T-cell (primary cell): ENCODE results near the gene RAB3A. TPM values are rescaled to one million over a fixed set of nuclear protein-coding genes. Genes with fewer than 3 reads are reported as not detected.

Experiments
- ATAC-seq, 4 experiments: fragments of 200-7000 bp in 3 of 4; fragments of 150-1000 bp in 1 of 4; cut with Tn5 transposase; replicated peaks in 1 of 4; 1 replicate in 3 of 4; 2 replicates in 1 of 4; pipeline ENCODE4 v1.10.0; 2021; ENCODE audit warnings: moderate library complexity in 3 of 4, mild to moderate bottlenecking in 2 of 4, moderate number of reproducible peaks in 1 of 4
- CTCF ChIA-PET, 2 donors: fragments of 300-600 bp; sonication (Branson Sonifier 250); formaldehyde crosslinking; loops; one replicate each; lab custom pipeline; 2022; ENCODE audit warnings: antibody characterized with exemption in 2 of 2; lab: Charles Lee
- POLR2A ChIA-PET, 2 donors: fragments of 300-600 bp; sonication (Branson Sonifier 250); formaldehyde crosslinking; loops; one replicate each; lab custom pipeline; 2022; ENCODE audit warnings: antibody characterized with exemption in 2 of 2; lab: Charles Lee
- DNase-seq, 35 experiments: peaks; one replicate each; pipeline versions ENCODE4 v3.0.0 to v3.0.0-alpha.2; 2013 to 2023
- H3K27ac ChIP-seq: one replicate; pipeline ENCODE4 v1.5.1; 2013; ENCODE audit warnings: low read length
- H3K27me3 ChIP-seq, 2 experiments: replicated peaks in 1 of 2; 1 replicate in 1 of 2; 2 replicates in 1 of 2; pipeline versions ENCODE4 v1.6.1 to v1.7.0; 2013; ENCODE audit warnings: low read length in 1 of 2, mixed read lengths in 1 of 2; ENCODE audit not compliant: control insufficient read depth in 2 of 2, insufficient read depth in 2 of 2; ENCODE audit errors: extremely low read depth in 1 of 2
- H3K36me3 ChIP-seq, 2 donors: 1 replicate in 1 of 2; 2 replicates in 1 of 2; pipeline versions ENCODE4 v1.6.1 to v1.7.0; 2013; ENCODE audit warnings: low read length in 1 of 2; ENCODE audit not compliant: control insufficient read depth in 2 of 2, insufficient read depth in 1 of 2; ENCODE audit errors: extremely low read depth in 1 of 2
- H3K4me1 ChIP-seq, 2 experiments: 1 replicate in 1 of 2; 2 replicates in 1 of 2; pipeline versions ENCODE4 v1.6.1 to v1.7.0; 2013; ENCODE audit warnings: low read length in 2 of 2, mixed read lengths in 1 of 2; ENCODE audit not compliant: insufficient read depth in 2 of 2, control insufficient read depth in 1 of 2; ENCODE audit errors: extremely low read depth in 1 of 2
- H3K4me3 ChIP-seq, 2 donors: 1 replicate in 1 of 2; 2 replicates in 1 of 2; pipeline versions ENCODE4 v1.5.1 to v1.7.0; 2013; ENCODE audit warnings: mild to moderate bottlenecking in 2 of 2, low read length in 1 of 2, moderate library complexity in 1 of 2; ENCODE audit not compliant: control insufficient read depth in 1 of 2; ENCODE audit errors: extremely low read depth in 1 of 2
- H3K9me3 ChIP-seq: 2 replicates; pipeline ENCODE4 v1.7.0; 2013
- H3K27ac Mint-ChIP-seq, 2 donors: one replicate each; pipeline ENCODE4 v1.8.0; 2020 to 2021; ENCODE audit warnings: mild to moderate bottlenecking in 2 of 2, mixed read lengths in 2 of 2
- H3K27me3 Mint-ChIP-seq, 2 donors: one replicate each; pipeline ENCODE4 v1.8.0; 2021 to 2022; ENCODE audit warnings: mixed read lengths in 2 of 2
- H3K36me3 Mint-ChIP-seq: one replicate; pipeline ENCODE4 v1.8.0; 2021; ENCODE audit warnings: mixed read lengths
- H3K4me1 Mint-ChIP-seq, 3 donors: one replicate each; pipeline ENCODE4 v1.8.0; 2020 to 2022; ENCODE audit warnings: mixed read lengths in 3 of 3, mild to moderate bottlenecking in 1 of 3
- H3K4me3 Mint-ChIP-seq, 3 donors: one replicate each; pipeline ENCODE4 v1.8.0; 2020 to 2022; ENCODE audit warnings: mild to moderate bottlenecking in 3 of 3, mixed read lengths in 3 of 3, moderate library complexity in 3 of 3
- H3K9me3 Mint-ChIP-seq, 3 donors: one replicate each; pipeline ENCODE4 v1.8.0; 2020 to 2022; ENCODE audit warnings: mixed read lengths in 3 of 3
- WGBS: methylation state at CpG from one replicate; pipeline ENCODE4 v1.1.5; 2013; ENCODE audit warnings: missing lambda C conversion rate; ENCODE audit not compliant: insufficient coverage; 5-methylcytosine and 5-hydroxymethylcytosine counted together
- total RNA-seq, 35 experiments: library from RNA in 6 of 35; stranded (reverse) in 6 of 35; fragments of 120-200 nt in 1 of 35; gene quantifications; one replicate each; pipeline versions ENCODE4 v1.2.1 to v1.2.4 and lab custom pipeline; 2013 to 2026

RAB3A gene
- total RNA-seq, 5 donors from 2014 or later (not counting 1 experiment from before 2014, with no cell fraction given), result 4.7 to 8.3 (median 5.6) TPM

- H3K4me1 Mint-ChIP-seq, result peaks cover 0 to 8% (median 3%) of the 10 kb centered on the region in 3 donors
- WGBS, result 64% methylated on average over 8 of the region's 14 CpGs
- H3K27me3 ChIP-seq, result no peaks in the 10 kb centered on the region
- ATAC-seq (peak; percentile 78 to 93 (median 90)), DNase-seq (peak in 28 of 35 experiments; percentile 30 to 77 (median 52))
- H3K36me3 Mint-ChIP-seq, result peaks cover 22% of the 10 kb centered on the region
- H3K27ac ChIP-seq, result no peak overlapping the region
- no peak overlapping the region for H3K4me3 Mint-ChIP-seq
- H3K4me1 ChIP-seq, result peaks cover 0 to 10% of the 10 kb centered on the region in 2 experiments
- H3K9me3 Mint-ChIP-seq, result no peaks in the 10 kb centered on the region
- H3K27me3 Mint-ChIP-seq, result no peaks in the 10 kb centered on the region
- ChIA-PET CTCF (interaction anchor here in 1 of 2 donors (0.6 to 1.0 kb wide), 3 partner anchors 64 to 195 kb away, joined by 3 to 7 read pairs (median 3); no protein-coding TSS in a partner anchor), POLR2A (no interaction called here)
- no peak overlapping the region for H3K27ac Mint-ChIP-seq
- H3K4me3 ChIP-seq, result no peak overlapping the region
- H3K36me3 ChIP-seq, result peaks cover 22 to 27% of the 10 kb centered on the region in 2 donors
- no peaks in the 10 kb centered on the region for H3K9me3 ChIP-seq
Measured at GRCh38 chr19:18167975-18168645, 35.7 kb downstream of the RAB3A start.

DNA sequence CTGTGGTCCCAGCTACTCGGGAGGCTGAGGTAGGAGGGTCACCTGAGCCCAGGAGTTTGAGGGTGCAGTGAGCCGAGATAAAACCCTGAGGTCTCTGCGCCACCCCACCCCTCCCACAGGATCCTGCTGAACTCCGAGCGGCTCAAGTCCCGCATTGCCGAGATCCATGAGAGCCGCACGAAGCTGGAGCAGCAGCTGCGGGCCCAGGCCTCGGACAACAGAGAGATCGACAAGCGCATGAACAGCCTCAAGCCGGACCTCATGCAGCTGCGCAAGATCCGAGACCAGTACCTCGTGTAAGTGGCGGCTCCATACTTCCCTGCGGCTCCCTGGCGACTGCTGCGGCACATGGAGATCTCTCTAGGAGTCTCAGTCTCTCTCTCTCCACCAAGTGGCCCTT lies 36.8 kb downstream of the RAB3A start:
- H3K27ac Mint-ChIP-seq, result no peak overlapping the region
- ChIA-PET POLR2A (no interaction called here), CTCF (interaction anchor here in 1 of 2 donors (0.6 kb wide), 1 partner anchor 159 kb away, joined by 4 read pairs; no protein-coding TSS in a partner anchor)
- ATAC-seq (no peak), DNase-seq (no peak)
- H3K27me3 ChIP-seq, result no peaks in the 10 kb centered on the region
- WGBS, result 98% methylated on average over 20 of the region's 21 CpGs
- no peak overlapping the region for H3K4me3 Mint-ChIP-seq
- peaks cover 24% of the 10 kb centered on the region for H3K36me3 Mint-ChIP-seq
- peaks cover 0 to 4% (median 3%) of the 10 kb centered on the region in 3 donors for H3K4me1 Mint-ChIP-seq
- H3K36me3 ChIP-seq, result peaks cover 25 to 36% of the 10 kb centered on the region in 2 donors
- peaks cover 0 to 6% of the 10 kb centered on the region in 2 experiments for H3K4me1 ChIP-seq
- H3K4me3 ChIP-seq, result no peak overlapping the region
- no peaks in the 10 kb centered on the region for H3K27me3 Mint-ChIP-seq
- H3K27ac ChIP-seq, result no peak overlapping the region
- no peaks in the 10 kb centered on the region for H3K9me3 ChIP-seq
- H3K9me3 Mint-ChIP-seq, result no peaks in the 10 kb centered on the region

GRCh38 chr19:18165794-18166544 lies 37.9 kb downstream of the RAB3A start:
- no peaks in the 10 kb centered on the region for H3K27me3 ChIP-seq
- no peaks in the 10 kb centered on the region for H3K9me3 Mint-ChIP-seq
- no peaks in the 10 kb centered on the region for H3K27me3 Mint-ChIP-seq
- no peaks in the 10 kb centered on the region for H3K9me3 ChIP-seq
- 98% methylated on average over 10 of the region's 15 CpGs for WGBS
- H3K4me1 ChIP-seq, result peaks cover 3 to 13% of the 10 kb centered on the region in 2 experiments
- H3K4me1 Mint-ChIP-seq, result peaks cover 0 to 10% (median 7%) of the 10 kb centered on the region in 3 donors
- peaks cover 30 to 40% of the 10 kb centered on the region in 2 donors for H3K36me3 ChIP-seq
- ChIA-PET CTCF (interaction anchor here (0.6 to 0.7 kb wide), 3 partner anchors 160 to 483 kb away, joined by 3 to 9 read pairs (median 4); no protein-coding TSS in a partner anchor), POLR2A (no interaction called here)
- H3K4me3 Mint-ChIP-seq, result no peak overlapping the region
- H3K27ac Mint-ChIP-seq, result no peak overlapping the region
- peaks cover 24% of the 10 kb centered on the region for H3K36me3 Mint-ChIP-seq
- H3K27ac ChIP-seq, result no peak overlapping the region
- no peak overlapping the region for H3K4me3 ChIP-seq
- DNase-seq (no peak), ATAC-seq (no peak)

DNA sequence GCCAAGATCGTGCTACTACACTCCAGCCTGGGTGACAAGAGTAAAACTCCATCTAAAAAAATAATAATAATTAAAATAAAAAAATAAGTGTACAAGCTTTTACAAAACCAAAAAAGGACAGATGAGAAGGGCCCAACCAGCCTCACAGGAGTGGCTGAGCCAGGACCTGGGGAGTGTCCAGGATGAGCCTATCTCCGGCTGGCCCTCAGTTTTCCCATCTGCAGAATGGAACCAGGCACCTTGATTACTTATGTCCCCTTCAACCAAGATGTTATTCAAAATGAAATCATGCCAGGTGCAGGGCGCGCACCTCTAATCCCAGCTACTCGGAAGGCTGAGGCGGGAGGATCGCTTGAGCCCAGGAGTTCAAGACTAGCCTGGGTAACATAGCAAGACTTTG lies 39.8 kb downstream of the RAB3A start:
- DNase-seq (no peak), ATAC-seq (no peak)
- WGBS, result 93% methylated on average over 6 of the region's 7 CpGs
- H3K27ac ChIP-seq, result no peak overlapping the region
- H3K9me3 ChIP-seq, result no peaks in the 10 kb centered on the region
- no peaks in the 10 kb centered on the region for H3K9me3 Mint-ChIP-seq
- peaks cover 24% of the 10 kb centered on the region for H3K36me3 Mint-ChIP-seq
- ChIA-PET CTCF (interaction anchor here in 1 of 2 donors (0.6 kb wide), 1 partner anchor 21 kb away, joined by 3 read pairs; no protein-coding TSS in a partner anchor), POLR2A (interaction anchor here in 1 of 2 donors (0.6 kb wide), 1 partner anchor 73 kb away, joined by 6 read pairs; no protein-coding TSS in a partner anchor)
- H3K4me3 Mint-ChIP-seq, result no peak overlapping the region
- H3K4me1 ChIP-seq, result peaks cover 3 to 20% of the 10 kb centered on the region in 2 experiments
- H3K27me3 Mint-ChIP-seq, result no peaks in the 10 kb centered on the region
- peaks cover 30 to 40% of the 10 kb centered on the region in 2 donors for H3K36me3 ChIP-seq
- H3K4me1 Mint-ChIP-seq, result peaks cover 7 to 17% (median 14%) of the 10 kb centered on the region in 3 donors
- no peak overlapping the region for H3K4me3 ChIP-seq
- no peak overlapping the region for H3K27ac Mint-ChIP-seq
- H3K27me3 ChIP-seq, result no peaks in the 10 kb centered on the region

GRCh38 chr19:18161636-18162002 lies 42.2 kb downstream of the RAB3A start:
- Histone ChIP-seq H3K9me3 (no peaks in the 10 kb centered on the region), H3K36me3 (peaks cover 24 to 28% of the 10 kb centered on the region in 2 donors), H3K27me3 (no peaks in the 10 kb centered on the region), H3K4me3 (peak overlapping the region in 1 of 2 donors; percentile 32), H3K4me1 (peaks cover 3 to 15% of the 10 kb centered on the region in 2 experiments), H3K27ac (no peak overlapping the region)
- WGBS, result 73% methylated on average over 14 of the region's 19 CpGs
- no peaks in the 10 kb centered on the region for H3K9me3 Mint-ChIP-seq
- peak overlapping the region in 2 of 3 donors; percentile 7 to 13 for H3K4me3 Mint-ChIP-seq
- no peaks in the 10 kb centered on the region for H3K27me3 Mint-ChIP-seq
- no peak overlapping the region for H3K27ac Mint-ChIP-seq
- POLR2A ChIA-PET, result no interaction called here
- peaks cover 7 to 13% (median 11%) of the 10 kb centered on the region in 3 donors for H3K4me1 Mint-ChIP-seq
- DNase-seq, result no peak
- CTCF ChIA-PET, result interaction anchor here (0.5 to 1.2 kb wide), 5 partner anchors 46 to 302 kb away, joined by 3 to 7 read pairs (median 3); no protein-coding TSS in a partner anchor
- peaks cover 15% of the 10 kb centered on the region for H3K36me3 Mint-ChIP-seq
- peak in 2 of 4 experiments; percentile 3 to 20 for ATAC-seq
